Natural killer cell (primary cell): Measurements from ENCODE around the gene TIMM44. TPM values are rescaled to one million over a fixed set of nuclear protein-coding genes. Genes with fewer than 3 reads are reported as not detected.

Source experiments
- ATAC-seq, 3 donors: fragments of 150-1000 bp in 2 of 3; fragments of 200-7000 bp in 1 of 3; cut with Tn5 transposase; 1 replicate in 1 of 3; 2 replicates in 2 of 3; pipeline ENCODE4 v1.10.0; 2021; ENCODE audit warnings: mild to moderate bottlenecking in 2 of 3, moderate library complexity in 2 of 3
- DNase-seq, 2 donors: peaks; one replicate each; pipeline versions ENCODE4 v3.0.0 to v3.0.0-alpha.2; 2013 to 2021; ENCODE audit warnings: mixed read lengths in 1 of 2
- H3K27ac ChIP-seq: one replicate; pipeline ENCODE4 v1.5.1; 2013; ENCODE audit warnings: mild to moderate bottlenecking, low read length
- H3K27me3 ChIP-seq: one replicate; pipeline ENCODE4 v1.6.1; 2013; ENCODE audit warnings: low read length; ENCODE audit not compliant: control insufficient read depth, insufficient read depth
- H3K36me3 ChIP-seq: one replicate; pipeline ENCODE4 v1.6.1; 2013; ENCODE audit warnings: low read length; ENCODE audit not compliant: control insufficient read depth, insufficient read depth
- H3K4me1 ChIP-seq: one replicate; pipeline ENCODE4 v1.6.1; 2013; ENCODE audit warnings: low read length; ENCODE audit not compliant: control insufficient read depth, insufficient read depth
- H3K4me3 ChIP-seq: one replicate; pipeline ENCODE4 v1.5.1; 2013; ENCODE audit warnings: low read length
- H3K9me3 ChIP-seq: one replicate; pipeline ENCODE4 v1.6.1; 2013; ENCODE audit warnings: low read length; ENCODE audit not compliant: control insufficient read depth, insufficient read depth
- H3K27ac Mint-ChIP-seq, 2 donors: one replicate each; pipeline ENCODE4 v1.8.0; 2022; ENCODE audit warnings: mild to moderate bottlenecking in 2 of 2, mixed read lengths in 2 of 2, moderate library complexity in 1 of 2
- H3K27me3 Mint-ChIP-seq, 2 donors: one replicate each; pipeline ENCODE4 v1.8.0; 2022; ENCODE audit warnings: low read depth in 2 of 2, mixed read lengths in 2 of 2
- H3K36me3 Mint-ChIP-seq: one replicate; pipeline ENCODE4 v1.8.0; 2022; ENCODE audit warnings: mixed read lengths
- H3K4me1 Mint-ChIP-seq, 2 donors: one replicate each; pipeline ENCODE4 v1.8.0; 2022; ENCODE audit warnings: mixed read lengths in 2 of 2
- H3K4me3 Mint-ChIP-seq: one replicate; pipeline ENCODE4 v1.8.0; 2022; ENCODE audit warnings: mild to moderate bottlenecking, moderate library complexity, mixed read lengths
- H3K9me3 Mint-ChIP-seq, 2 donors: one replicate each; pipeline ENCODE4 v1.8.0; 2022; ENCODE audit warnings: mixed read lengths in 2 of 2
- CTCF ChIP-seq: fragments of 200-600 bp; IDR thresholded peaks from one replicate; pipeline ENCODE4 v1.8.0; 2022; ENCODE audit warnings: antibody characterized with exemption
- WGBS: methylation state at CpG from one replicate; pipeline ENCODE4 v1.1.7; 2013; ENCODE audit warnings: missing lambda C conversion rate; ENCODE audit not compliant: insufficient coverage; 5-methylcytosine and 5-hydroxymethylcytosine counted together
- intact Hi-C: fragments of 100-400 bp; cut with micrococcal nuclease; formaldehyde crosslinking; loops from one replicate; pipeline ENCODE4 v1.14.2; 2022
- total RNA-seq, 4 donors: library from RNA; stranded (reverse); fragments of 120-200 nt in 1 of 4; gene quantifications; one replicate each; pipeline versions ENCODE4 v1.2.3 to v1.2.4, GENCODE V29; 2013 to 2022

The TIMM44 gene
- total RNA-seq, 3 donors from 2014 or later (not counting 1 experiment from before 2014, with no cell fraction given) = 83.3 to 116 (median 89.4) TPM

- H3K27me3 Mint-ChIP-seq = peaks cover 0 to 10% of the 10 kb centered on the region in 2 donors
- H3K4me1 ChIP-seq = no peaks in the 10 kb centered on the region
- H3K36me3 ChIP-seq = no peaks in the 10 kb centered on the region
- H3K27ac Mint-ChIP-seq = no peak overlapping the region
- no peak overlapping the region for H3K4me3 ChIP-seq
- no peak for ATAC-seq
- no peak for TF ChIP-seq CTCF
- H3K27ac ChIP-seq = no peak overlapping the region
- no peak overlapping the region for H3K4me3 Mint-ChIP-seq
- DNase-seq = no peak
- intact Hi-C loops = no loop called here
- no peaks in the 10 kb centered on the region for H3K9me3 Mint-ChIP-seq
- peaks cover 15% of the 10 kb centered on the region for H3K27me3 ChIP-seq
- no peaks in the 10 kb centered on the region for H3K36me3 Mint-ChIP-seq
- 94% methylated on average over 6 of the region's 8 CpGs for WGBS
- no peaks in the 10 kb centered on the region for H3K4me1 Mint-ChIP-seq
- H3K9me3 ChIP-seq = no peaks in the 10 kb centered on the region
Measured at GRCh38 chr19:7885818-7886217, 57.6 kb downstream of the TIMM44 start.

DNA sequence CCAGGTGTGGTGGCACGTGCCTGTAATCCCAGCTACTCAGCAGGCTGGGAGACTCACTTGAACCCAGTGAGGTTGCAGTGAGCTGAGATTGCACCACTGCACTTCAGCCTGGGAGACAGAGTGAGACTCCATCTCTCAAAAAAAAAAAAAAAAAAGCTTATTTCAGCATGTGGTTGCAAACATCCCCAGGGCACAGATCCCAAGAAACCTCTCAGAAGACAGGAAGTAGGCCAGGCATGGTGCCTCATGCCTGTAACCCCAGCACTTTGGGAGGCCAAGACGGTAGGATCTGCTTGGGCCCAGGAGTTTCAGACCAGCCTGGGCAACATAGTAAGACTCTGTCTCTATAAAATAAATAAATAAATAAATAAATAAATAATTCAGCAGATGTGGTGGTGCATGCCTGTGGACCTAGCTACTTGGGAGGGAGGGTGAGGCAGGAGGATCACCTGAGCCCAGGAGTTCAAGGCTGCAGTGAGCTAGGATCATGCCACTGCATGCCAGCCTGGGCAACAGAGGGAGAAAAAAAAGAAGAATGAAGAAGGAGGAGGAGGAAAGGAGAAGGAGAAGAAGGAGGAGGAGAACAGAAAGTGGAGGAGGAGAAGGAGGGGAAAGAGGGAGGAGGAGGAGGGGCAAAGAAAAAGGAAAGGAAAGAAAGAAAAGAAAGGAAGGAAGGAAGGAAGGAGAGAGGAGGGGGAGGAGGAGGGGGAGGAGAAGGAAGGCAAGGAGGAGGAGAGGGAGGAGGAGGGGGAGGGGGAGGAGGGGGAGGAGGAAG is 59.5 kb downstream of the TIMM44 start:
- DNase-seq (no peak), ATAC-seq (no peak)
- Mint-ChIP-seq H3K4me3 (no peak overlapping the region), H3K27ac (no peak overlapping the region), H3K9me3 (no peaks in the 10 kb centered on the region), H3K27me3 (peaks cover 0 to 10% of the 10 kb centered on the region in 2 donors), H3K36me3 (no peaks in the 10 kb centered on the region), H3K4me1 (no peaks in the 10 kb centered on the region)
- H3K4me3 ChIP-seq = no peak overlapping the region
- no peaks in the 10 kb centered on the region for H3K36me3 ChIP-seq
- intact Hi-C loops = no loop called here
- no peak for TF ChIP-seq CTCF
- WGBS = 96% methylated on average over 1 of the region's 2 CpGs
- H3K4me1 ChIP-seq = no peaks in the 10 kb centered on the region
- no peaks in the 10 kb centered on the region for H3K9me3 ChIP-seq
- H3K27ac ChIP-seq = no peak overlapping the region
- H3K27me3 ChIP-seq = peaks cover 14% of the 10 kb centered on the region

GRCh38 chr19:7883105-7883504 is 60.4 kb downstream of the TIMM44 start:
- Mint-ChIP-seq H3K27me3 (peaks cover 0 to 10% of the 10 kb centered on the region in 2 donors), H3K4me3 (no peak overlapping the region), H3K36me3 (no peaks in the 10 kb centered on the region), H3K4me1 (no peaks in the 10 kb centered on the region), H3K9me3 (no peaks in the 10 kb centered on the region), H3K27ac (no peak overlapping the region)
- WGBS = 98% methylated on average over 4 of the region's 4 CpGs
- no peak overlapping the region for H3K27ac ChIP-seq
- ATAC-seq (no peak), DNase-seq (no peak)
- H3K27me3 ChIP-seq = peaks cover 8% of the 10 kb centered on the region
- no peaks in the 10 kb centered on the region for H3K9me3 ChIP-seq
- H3K4me1 ChIP-seq = no peaks in the 10 kb centered on the region
- intact Hi-C loops = no loop called here
- no peak overlapping the region for H3K4me3 ChIP-seq
- no peaks in the 10 kb centered on the region for H3K36me3 ChIP-seq
- no peak for TF ChIP-seq CTCF

GRCh38 chr19:7881910-7882309 is 61.6 kb downstream of the TIMM44 start:
- H3K4me1 Mint-ChIP-seq = no peaks in the 10 kb centered on the region
- Histone ChIP-seq H3K4me3 (no peak overlapping the region), H3K27ac (no peak overlapping the region), H3K4me1 (no peaks in the 10 kb centered on the region), H3K27me3 (no peaks in the 10 kb centered on the region), H3K9me3 (no peaks in the 10 kb centered on the region), H3K36me3 (no peaks in the 10 kb centered on the region)
- TF ChIP-seq CTCF = no peak
- no peak overlapping the region for H3K27ac Mint-ChIP-seq
- 98% methylated on average over 3 of the region's 3 CpGs for WGBS
- no peaks in the 10 kb centered on the region for H3K36me3 Mint-ChIP-seq
- H3K27me3 Mint-ChIP-seq = peaks cover 0 to 6% of the 10 kb centered on the region in 2 donors
- no peak overlapping the region for H3K4me3 Mint-ChIP-seq
- ATAC-seq = no peak
- no peak for DNase-seq
- no peaks in the 10 kb centered on the region for H3K9me3 Mint-ChIP-seq
- intact Hi-C loops = no loop called here
